Activated CD4-positive, CD25-positive, alpha-beta regulatory T cell treated with anti-CD3 and anti-CD28 coated beads, Interleukin-2, amount 50 U/mL, for 72 hours (primary cell): Measurements from ENCODE around the gene SND1.

Source experiments
- DNase-seq: peaks from one replicate; pipeline ENCODE4 v3.0.0; 2021

SND1 gene

DNA sequence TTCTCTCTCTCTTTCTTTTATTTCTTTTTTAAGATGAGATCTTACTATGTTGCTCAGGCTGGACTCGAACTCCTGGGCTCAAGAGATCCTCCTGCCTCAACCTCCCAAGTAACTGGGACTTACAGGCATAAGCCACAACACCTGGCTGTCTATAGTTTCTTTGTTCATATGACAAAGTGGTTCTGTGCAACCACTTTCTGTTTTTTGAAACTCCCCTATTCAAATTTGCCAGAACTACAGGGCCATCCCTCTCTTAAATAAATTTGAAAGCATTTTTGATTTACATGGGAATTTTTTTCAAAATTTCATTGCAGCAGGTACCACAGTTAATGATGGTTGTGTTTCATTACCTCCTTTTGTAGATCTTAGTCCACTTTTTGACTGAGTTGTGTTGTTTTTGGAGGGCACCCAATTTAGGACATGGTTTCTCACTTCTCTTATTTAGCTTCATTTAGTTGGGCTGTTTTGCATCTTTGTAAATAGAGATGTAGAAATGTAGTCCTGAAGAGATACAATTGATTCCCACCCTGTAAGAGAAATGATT is 260.0 kb downstream of the SND1 start:
- no peak for DNase-seq

DNA sequence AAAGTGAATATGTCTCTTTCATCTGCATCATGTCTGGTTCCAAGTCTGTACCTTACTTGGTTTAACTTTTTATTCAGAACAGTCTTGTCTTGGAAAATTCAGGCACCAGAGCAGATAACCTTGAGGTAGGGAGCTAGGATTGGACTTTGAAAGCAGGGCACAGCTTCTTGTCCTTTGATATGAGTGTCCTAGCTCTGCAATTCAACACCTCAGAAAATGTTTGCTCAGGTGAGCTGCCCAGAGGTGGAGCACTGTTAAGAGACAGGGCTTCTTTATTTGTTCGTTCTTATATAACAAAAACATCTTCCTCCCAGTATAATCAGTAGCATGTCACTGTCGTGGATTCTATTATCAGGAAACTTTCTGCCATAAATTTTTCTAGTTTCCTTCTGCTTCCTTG is 260.9 kb downstream of the SND1 start:
- no peak for DNase-seq

DNA sequence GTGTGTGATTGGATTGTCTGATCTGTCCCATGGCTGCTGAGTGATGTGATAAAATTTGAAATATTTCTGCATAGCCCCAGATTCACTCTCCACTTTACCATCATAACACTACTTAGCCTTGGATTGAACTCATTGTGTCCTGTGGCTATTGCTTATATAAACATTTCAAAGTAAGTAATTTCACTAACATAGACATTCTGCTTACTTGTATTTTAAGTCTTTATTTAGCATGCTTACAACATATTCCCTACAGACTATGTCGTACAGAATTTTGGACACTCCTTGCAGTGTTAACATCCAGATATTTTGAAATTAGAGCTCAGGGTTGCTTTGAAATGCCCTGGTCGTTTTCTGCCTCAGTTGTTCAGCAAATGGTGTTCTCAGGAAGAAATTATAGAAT is 261.7 kb downstream of the SND1 start:
- DNase-seq = no peak

DNA sequence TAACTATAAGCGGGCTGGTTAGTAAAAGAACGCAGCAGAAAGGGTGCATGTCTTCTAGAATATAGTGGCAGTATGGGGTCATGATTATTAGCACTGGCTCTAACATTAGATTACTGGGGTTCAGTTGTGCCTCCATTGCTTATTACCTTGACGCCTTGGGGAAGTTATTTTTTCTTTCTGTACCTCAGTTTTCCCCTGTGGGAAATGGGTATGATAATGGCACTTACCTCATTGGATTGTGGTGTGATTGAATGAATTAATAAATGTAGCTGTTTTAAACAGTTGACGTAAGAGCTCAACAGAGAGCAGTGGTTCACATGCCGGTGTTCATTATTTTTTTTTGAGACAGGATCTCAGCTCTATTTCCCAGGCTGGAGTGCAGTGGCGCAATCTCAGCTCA is 262.7 kb downstream of the SND1 start:
- DNase-seq = no peak

DNA sequence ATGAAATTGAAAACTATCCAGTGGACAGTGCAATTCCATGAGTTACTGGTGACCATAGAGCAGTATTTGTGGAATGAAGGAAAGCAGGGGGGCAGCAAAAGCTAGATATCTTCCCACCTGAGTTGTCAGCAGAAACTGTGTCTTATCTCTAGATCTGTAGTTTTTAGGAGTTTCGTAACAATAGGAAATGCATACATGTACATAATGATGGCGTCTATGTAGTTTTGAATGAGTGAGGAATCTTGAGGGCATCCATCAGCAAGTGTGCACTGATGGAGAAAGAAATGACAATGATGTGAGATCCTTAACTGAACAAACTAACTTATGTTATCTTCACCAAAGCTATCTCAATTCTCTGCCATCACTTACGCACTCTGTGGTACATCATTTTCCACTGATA is 264.7 kb downstream of the SND1 start:
- no peak for DNase-seq

DNA sequence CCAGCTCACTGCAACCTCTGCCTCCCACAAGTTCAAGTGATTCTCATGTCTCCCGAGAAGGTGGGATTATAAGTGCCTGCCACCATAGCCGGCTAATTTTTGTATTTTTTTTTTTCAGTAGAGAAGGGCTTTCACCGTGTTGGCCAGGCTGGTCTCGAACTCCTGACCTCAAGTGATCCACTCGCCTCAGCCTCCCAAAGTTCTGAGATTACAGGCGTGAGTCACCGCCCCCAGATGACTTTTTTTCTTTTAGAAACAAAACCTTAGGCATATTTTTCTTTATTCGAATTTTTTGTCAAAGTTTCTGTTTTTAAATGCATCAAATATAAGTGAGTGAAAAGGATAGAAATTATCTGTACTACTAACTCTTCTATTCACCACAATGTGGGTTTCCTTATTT is 266.1 kb downstream of the SND1 start:
- no peak for DNase-seq

DNA sequence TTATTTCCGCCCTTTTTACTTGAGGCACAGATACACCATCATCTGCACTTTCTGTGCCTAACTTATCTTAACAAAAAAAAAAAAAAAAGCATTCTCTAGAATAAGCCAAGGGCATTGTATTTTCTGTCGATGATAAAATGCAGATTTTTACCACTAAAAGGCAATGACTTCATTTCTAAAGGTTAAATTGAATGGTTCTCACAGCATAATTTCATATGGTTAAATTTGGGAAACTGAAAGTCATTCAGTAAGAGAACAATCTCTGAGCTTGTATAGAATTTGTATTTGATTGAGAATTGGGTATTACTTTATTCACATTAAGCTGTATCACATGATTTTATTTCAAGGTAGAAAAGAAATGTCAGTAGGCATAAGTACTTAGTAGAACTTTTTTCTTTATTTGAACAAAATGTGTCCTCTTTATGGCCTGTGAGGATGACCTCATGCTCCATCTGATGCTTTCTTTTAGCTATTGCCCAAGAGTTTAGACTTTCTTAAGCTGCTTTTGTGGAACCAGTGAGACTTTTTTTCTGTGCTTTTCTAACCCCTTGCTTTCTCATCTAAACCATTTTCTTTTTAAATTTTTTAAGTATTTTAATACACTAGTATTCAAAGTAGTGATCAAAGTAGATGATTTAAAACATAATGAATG is 268.9 kb downstream of the SND1 start:
- DNase-seq = no peak

DNA sequence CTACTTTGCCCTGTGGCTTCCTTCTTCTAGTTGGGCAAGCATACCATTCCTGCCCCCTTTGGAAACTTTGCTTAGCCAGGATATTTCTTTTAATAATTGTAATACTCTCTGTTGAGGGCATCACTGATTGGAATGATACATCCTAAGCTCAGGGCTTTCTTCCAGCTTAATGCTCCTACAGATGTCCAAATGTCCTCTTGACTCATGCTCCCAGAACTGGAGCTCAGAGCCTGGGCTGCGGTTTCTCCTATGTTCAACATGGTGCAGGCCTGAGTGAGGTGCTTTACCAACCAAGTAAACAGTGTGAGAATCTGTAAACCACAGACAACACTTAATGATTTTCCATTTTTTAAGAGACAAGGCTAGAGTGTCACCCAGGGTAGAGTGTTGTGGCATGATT is 270.7 kb downstream of the SND1 start:
- DNase-seq = no peak

DNA sequence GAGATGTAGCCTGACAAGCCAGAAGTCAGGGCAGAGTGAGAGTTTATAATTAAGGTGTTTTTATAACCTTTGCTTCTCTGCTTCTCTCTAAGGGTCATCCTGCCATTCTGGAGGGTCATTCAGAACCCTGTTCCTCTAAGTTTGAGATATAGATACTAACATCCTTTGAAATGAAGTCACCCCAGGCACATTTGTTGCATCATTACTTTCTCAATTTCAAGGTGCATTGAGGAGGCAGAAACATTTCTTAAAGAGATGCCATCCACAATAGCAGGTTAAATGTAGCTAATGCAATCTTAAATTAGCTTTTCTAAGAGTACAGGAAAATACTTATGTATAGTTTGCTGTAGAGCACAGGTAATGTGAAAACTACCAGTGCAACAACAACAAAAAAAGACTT is 272.9 kb downstream of the SND1 start:
- no peak for DNase-seq

DNA sequence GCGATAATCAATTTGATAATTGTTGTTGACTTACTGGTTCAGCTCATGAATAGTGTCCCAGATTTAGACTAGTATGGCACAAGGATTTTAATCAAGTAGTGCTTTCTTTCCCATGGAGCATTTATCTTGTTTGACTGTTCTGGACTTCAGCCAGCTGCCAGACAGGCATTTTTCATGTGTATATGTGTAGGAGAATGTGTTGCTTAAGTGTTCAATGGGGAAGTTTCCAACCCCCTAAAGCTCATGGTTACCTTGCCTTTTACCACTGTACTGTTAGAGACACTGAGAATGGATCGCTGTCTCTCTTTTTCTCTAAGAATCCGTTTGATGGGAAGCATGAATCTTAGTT is 275.3 kb downstream of the SND1 start:
- DNase-seq = no peak

DNA sequence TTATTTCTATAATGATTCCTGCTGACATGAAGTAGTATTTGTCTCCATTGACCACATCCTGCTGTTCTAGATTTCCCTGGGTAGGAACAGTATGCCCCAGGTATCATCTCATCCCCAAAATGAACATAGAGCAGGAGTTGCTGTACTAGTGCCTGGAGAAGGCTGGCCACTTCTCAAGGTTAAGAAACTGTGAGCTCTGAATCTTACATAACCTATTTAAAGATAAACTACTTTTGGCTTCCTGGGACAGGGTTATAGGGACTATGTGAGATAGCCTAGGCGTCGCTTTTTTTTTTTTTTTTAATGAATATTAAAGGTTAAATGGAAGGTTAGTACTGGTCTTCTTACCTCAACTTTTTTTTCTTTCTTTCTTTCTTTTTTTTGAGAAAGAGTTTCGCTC is 276.2 kb downstream of the SND1 start:
- DNase-seq = no peak

DNA sequence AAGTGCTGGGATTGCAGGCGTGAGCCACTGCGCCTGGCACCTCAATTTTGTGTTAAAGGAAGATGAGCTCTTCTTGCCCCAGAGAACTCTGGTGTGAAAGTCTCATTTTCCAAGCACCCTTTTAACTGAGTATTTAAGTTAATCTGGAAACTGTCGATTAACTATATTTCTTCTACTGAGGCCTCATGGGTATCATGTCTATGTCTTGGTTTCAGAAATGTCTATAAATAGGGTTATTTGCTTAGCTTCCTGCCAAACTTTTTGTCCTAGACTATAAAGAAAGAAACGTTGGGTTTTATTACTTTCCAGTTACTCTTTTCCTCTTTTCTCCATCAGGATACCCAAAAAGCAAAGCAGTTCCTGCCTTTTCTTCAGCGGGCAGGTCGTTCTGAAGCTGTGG is 276.9 kb downstream of the SND1 start:
- no peak for DNase-seq

DNA sequence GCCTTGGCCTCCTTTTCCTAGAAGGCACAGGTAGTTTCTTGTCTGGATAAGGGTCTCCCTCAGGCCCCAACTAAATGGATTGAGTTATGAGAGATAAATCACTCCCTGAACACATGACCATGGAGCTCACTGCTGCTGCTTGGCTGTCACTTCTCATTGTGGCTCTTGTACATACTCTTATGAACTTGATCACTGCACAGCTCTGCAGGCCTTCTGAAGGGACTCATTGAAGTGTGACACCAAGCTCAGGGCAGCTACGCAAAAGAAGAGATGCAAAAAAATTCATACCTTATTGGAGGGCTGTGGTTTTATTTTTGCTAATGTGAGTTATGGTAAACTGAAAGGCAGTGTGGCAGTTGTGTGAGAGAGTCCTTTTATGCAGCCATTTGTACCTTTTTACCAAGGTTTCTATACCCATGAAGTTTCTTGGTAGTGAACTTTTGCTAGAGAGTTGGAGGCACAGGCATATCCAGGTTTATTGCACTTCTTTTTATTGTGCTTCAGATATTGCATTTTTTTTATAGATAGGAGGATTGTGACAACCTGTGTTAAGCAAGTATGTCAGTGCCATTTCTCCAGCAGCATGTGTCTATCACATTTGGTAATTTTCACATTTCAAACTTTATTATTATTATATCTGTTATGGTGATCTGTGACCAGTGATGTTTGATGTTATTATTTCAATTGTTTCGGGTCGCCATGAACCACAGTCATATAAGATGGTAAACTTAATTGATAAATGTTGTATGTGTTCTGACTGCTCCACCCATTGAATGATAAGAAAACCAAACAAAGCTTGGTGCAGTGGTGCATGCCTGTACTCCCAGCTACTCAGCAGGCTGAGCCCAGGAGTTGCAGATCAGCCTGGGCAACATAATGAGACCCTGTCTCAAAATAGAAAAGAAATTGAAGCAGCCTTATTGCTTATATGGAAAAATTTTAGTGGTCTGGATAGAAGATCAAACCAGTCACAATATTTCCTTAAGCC is 278.6 kb downstream of the SND1 start:
- no peak for DNase-seq

DNA sequence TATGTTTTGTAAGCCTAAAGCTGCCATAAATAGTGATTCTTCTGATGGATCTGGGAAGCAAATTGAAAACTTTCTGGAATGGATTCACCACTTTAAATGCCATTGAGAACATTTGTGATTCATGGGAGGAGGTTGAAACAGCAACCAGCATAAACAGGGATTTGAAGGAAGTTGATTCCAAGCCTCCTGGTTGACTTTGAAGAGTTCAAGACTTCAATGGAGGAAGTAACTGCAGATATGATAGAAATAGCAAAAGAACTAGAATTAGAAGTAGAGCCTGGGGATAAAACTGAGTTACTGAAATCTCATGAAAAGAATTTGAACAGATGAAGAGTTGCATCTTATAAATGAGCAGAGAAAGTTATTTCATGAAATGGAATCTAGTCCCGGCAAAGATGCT is 280.1 kb downstream of the SND1 start:
- no peak for DNase-seq

DNA sequence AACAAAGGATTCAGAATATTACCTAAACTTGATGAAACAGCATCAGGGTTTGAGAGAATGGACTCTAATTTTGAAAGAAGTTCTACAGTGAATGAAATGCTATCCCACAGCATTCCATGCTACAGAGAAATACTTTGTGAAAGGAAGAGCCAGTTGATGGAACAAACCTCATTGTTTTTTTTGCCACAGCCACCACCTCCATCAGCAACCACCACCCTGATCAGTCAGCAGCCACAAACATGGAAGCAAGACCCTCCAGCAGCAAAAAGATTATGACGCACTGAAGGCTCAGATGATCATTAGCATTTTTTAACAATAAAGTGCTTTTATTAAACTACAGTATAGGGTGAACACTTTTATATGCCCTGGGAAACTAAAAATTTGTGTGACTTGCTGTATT is 280.5 kb downstream of the SND1 start:
- DNase-seq = no peak

DNA sequence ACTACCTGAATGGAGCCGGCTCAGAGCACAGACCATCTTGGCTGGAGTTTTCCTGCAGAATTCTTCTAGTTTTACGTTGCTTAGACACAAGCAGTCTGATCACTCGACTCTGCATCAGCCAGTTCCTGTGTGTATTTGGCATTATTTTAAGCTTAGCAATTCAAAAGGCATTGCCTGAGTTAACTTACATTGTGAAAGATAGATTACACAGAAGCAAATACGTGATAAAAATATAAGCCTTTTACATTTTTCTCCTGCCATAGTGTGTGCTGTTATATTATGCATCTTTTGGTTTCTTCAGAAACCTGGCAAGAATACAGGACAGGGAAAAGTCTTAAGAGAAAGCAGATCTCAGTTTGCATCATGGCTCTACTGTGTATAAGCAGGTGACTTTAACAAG is 281.2 kb downstream of the SND1 start:
- DNase-seq = no peak

DNA sequence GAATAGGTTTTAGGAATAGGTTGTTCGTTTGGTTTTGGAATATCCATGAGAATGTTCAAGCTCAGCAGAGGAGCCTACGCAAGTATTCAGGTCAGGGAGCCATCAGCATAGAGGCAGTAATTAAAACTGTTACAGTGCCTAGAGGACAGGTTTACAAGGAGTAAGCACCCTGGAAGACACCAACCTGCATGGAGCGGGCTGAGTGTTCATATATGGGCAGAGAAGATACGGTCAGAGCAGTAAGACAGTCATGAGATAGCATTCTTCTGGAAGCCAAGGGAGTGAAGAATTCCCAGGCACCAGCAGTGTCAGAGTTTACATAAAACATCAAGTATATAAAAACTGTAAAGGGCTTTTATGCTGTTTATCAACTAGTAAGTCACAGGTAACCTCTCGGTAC is 282.7 kb downstream of the SND1 start:
- DNase-seq = no peak

DNA sequence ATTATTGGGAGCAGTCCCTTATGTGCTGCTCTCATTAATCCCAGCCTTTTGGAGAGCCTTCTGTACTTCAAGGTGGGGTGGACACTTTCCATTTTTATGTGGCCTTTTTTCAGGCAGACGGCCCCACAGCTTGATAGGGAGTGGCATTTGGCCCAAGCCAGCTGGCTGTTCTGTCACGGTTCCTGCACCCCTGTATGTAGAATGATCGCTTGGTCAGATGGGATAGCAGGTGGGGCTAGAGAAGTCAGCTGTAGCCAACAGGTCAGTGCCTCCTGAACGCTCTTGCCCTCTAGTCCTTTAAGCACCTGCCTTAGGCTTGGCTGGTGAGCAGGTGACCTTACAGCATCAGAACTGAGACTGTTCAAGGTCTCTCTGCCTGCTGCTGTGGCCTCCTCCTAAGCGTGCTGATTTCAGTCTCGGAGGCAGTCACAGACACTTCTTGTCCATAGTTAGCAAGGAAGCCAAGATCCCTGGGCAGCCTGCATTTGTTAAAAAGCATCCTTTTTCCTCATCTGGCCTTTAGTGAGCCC is 283.9 kb downstream of the SND1 start:
- DNase-seq = no peak

DNA sequence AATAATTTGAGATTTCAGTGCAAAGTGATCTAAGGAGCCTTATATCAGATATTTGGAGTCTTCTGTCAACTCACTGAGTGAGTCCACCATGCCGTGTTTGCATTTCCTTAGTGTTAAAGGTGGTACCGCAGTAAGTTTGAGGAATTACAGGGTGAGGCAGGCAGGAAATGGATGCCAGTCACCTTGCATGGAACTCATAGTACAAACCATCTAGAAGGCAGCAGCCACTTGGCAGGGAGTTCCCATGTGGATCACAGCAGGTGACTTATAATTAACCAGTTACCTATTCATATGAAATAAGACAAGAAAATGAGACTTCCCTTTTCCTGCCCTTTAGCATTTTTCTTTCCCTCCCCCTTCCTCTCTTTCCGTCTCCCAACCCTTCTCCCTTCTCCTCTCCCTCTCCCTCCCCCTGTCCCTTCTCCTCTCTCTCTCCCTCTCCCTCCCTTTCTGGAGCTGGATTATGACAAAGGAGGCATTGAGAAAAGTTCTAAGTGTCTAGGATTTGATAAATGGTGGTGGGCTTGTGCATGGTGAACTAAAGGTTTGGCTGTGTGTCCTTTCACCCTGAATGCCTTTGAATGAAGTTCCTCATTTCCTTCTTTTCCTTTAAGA is 285.2 kb downstream of the SND1 start:
- no peak for DNase-seq

DNA sequence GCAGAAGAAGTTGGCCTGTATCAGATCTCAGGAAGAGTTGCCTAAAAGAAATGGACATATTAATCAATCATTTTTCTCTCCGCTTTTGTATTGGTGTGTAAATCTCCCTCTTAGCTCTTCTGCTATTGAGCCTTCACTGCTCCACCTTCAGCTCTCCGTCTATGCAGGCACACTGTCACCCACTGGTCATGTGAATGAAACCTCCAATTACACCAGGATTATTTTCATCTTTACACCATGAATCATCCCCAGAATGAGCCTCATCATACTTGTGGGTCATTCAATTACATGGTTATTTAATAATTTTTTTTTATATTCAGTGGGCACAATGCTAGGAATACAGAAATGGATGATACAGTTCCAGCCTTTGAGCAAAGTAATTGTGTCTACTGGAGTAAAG is 286.6 kb downstream of the SND1 start:
- DNase-seq = no peak

DNA sequence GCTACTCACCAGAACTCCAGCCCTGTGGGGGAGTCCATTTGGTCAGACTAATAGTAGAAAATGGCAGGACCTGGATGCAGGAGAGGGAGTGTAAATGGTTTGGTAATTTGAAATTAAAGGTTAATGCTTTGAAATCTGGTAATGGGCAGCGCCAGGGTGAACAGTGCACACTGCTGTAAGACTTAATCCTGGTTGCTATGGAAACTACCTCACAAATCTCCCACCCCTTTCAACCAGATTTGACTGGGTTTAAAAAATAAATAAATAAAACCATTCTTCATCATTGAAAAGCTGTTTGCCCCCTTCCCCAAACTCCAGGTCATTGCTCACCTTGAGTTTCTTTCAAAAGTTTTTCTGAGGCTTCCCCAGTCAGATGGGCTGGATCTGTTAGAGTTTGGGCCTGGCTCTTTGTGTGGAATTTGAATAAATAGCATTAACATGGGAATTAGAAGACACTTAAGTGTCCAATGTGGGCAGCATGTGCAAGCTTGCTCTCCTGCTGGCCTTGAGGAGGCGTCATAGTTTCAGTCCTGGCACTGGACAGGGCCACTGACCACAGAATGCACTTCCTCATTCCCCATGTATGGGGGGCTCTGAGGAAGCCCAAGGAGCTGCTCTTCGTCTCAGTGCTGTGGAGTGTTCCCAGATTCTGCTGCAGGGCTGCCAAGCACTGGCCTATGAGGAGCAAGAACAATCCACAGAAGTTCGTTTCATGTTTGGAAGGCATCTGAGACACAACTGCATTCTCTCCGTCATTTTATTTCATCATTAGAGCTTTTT is 288.6 kb downstream of the SND1 start:
- DNase-seq = no peak

DNA sequence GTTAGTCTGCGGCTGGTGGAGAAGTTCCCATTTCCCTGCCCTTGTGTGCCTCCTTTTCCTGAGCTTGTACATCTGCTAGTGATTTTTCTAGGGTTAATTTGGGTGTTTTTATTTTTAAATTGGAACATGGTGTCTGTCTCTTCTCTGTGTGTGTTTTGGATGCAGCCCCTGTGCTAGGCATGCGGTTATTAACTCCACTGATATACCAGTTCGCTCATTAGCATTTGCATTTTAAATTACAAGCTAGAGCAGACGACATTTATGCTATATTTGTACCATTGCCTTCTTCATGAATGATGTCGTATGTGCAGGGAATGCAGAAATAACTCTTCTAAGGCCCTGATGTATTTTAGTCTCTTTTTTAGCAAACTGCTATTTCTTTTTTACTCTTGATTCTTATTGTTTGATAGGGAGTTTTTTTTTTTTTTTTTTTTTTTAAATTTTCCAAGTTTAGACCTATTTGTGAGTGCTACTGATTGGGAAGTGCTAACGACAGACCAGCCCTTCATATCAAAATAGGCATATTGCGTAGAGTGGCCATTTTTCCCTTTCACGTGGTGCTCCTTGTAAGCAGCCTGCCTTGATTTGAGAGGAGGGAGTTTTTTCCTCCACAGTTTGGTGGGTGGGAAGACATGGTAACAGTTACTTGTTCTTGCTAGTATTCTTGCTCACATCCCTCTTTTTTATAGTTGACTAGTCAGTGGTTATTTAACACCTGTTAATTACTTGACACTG is 289.6 kb downstream of the SND1 start:
- no peak for DNase-seq
